HepG2 (cell line): ENCODE data around the gene LYPD8. TPM values are rescaled to one million over a fixed set of nuclear protein-coding genes. Genes with fewer than 3 reads are reported as not detected.

Source experiments
- CERS6 ChIP-seq: sonication (generic); formaldehyde crosslinking; IDR thresholded peaks from 2 replicates; pipeline ENCODE4 v1.5.0; 2020; ENCODE audit warnings: missing genetic modification reagents
- FOXP1 ChIP-seq, 2 experiments: fragments of 450-650 bp in 1 of 2; IDR thresholded peaks; 2 replicates each; pipeline ENCODE4 v1.6.1; 2017 to 2018; ENCODE audit warnings: antibody characterized with exemption in 1 of 2
- HNF1A ChIP-seq, 2 experiments: sonication (generic) in 1 of 2; formaldehyde crosslinking in 1 of 2; IDR thresholded peaks; 2 replicates each; pipeline versions ENCODE4 v1.4.0 to v1.6.1; 2016 to 2020; ENCODE audit warnings: borderline replicate concordance in 1 of 2, low read depth in 1 of 2, mild to moderate bottlenecking in 1 of 2, missing genetic modification reagents in 1 of 2
- HNF1B ChIP-seq: sonication (generic); formaldehyde crosslinking; IDR thresholded peaks from 2 replicates; pipeline ENCODE4 v1.5.1; 2020; ENCODE audit warnings: mild to moderate bottlenecking, moderate library complexity, missing genetic modification reagents
- HNRNPLL ChIP-seq: fragments of 200-400 bp; formaldehyde crosslinking; IDR thresholded peaks from 2 replicates; pipeline ENCODE4 v1.6.1; 2017; ENCODE audit warnings: mild to moderate bottlenecking, low read depth, low read length; ENCODE audit not compliant: poor library complexity, severe bottlenecking
- NCOR1 ChIP-seq: fragments of 200-600 bp; sonication (generic); IDR thresholded peaks from 2 replicates; pipeline ENCODE4 v1.7.0; 2017; ENCODE audit warnings: antibody characterized with exemption, low read length, borderline replicate concordance
- NR3C1 ChIP-seq: sonication (generic); formaldehyde crosslinking; IDR thresholded peaks from 2 replicates; pipeline ENCODE4 v1.4.0; 2020; ENCODE audit warnings: missing genetic modification reagents
- NRL ChIP-seq: sonication (generic); formaldehyde crosslinking; IDR thresholded peaks from 2 replicates; pipeline ENCODE4 v1.5.0; 2020; ENCODE audit warnings: missing genetic modification reagents, mild to moderate bottlenecking, moderate library complexity, borderline replicate concordance
- REST ChIP-seq, 2 experiments: IDR thresholded peaks; 2 replicates each; pipeline ENCODE4 v1.6.1; 2011 to 2012; ENCODE audit warnings: low read length in 2 of 2, borderline replicate concordance in 1 of 2, low read depth in 1 of 2, mild to moderate bottlenecking in 1 of 2, moderate library complexity in 1 of 2
- TCF7L2 ChIP-seq: IDR thresholded peaks from 2 replicates; pipeline ENCODE4 v1.6.1; 2011; ENCODE audit warnings: mild to moderate bottlenecking, low read depth, low read length, moderate library complexity
- ZNF143 ChIP-seq: sonication (generic); formaldehyde crosslinking; IDR thresholded peaks from 2 replicates; pipeline ENCODE4 v1.4.0; 2020; ENCODE audit warnings: missing genetic modification reagents
- ZNF33A ChIP-seq: sonication (generic); formaldehyde crosslinking; IDR thresholded peaks from 2 replicates; pipeline ENCODE4 v1.5.1; 2020; ENCODE audit warnings: missing genetic modification reagents, mild to moderate bottlenecking, moderate library complexity, borderline replicate concordance
- ZNF362 ChIP-seq: sonication (generic); formaldehyde crosslinking; IDR thresholded peaks from 2 replicates; pipeline ENCODE4 v1.4.0; 2020; ENCODE audit warnings: missing genetic modification reagents, mild to moderate bottlenecking, borderline replicate concordance
- ZNF629 ChIP-seq: sonication (generic); formaldehyde crosslinking; conservative IDR thresholded peaks from 2 replicates; pipeline ENCODE4 v1.5.0; 2020; ENCODE audit warnings: missing genetic modification reagents
- ZNF691 ChIP-seq: sonication (generic); formaldehyde crosslinking; IDR thresholded peaks from 2 replicates; pipeline ENCODE4 v1.4.0; 2020; ENCODE audit warnings: missing genetic modification reagents, low read depth, mild to moderate bottlenecking, borderline replicate concordance
- polyA plus RNA-seq, 8 experiments: library from polyadenylated mRNA; depleted of rRNA in 3 of 8; stranded (reverse) in 7 of 8; unstranded in 1 of 8; fragments of >200 nt; fragmentation: Illumina TruSeq in 4 of 8; extraction: Trizol in 4 of 8; gene quantifications; 2 replicates each; pipeline versions ENCODE4 v1.2.1 to v1.2.3, GENCODE V29; 2011 to 2016; ENCODE audit warnings: low read depth in 4 of 8, missing spikeins in 1 of 8, mixed read lengths in 1 of 8; ENCODE audit not compliant: insufficient read depth in 1 of 8
- total RNA-seq, 5 experiments: library from RNA; depleted of rRNA; stranded (reverse); fragments of >200 nt; fragmentation: Illumina TruSeq; extraction: Trizol; gene quantifications; 2 replicates each; pipeline ENCODE4 v1.2.3, GENCODE V29; 2016; ENCODE audit warnings: low read depth in 1 of 5

Gene LYPD8
- total and polyA plus RNA-seq, 2 of the 13 experiments (the other 11 are each of a cell fraction or from before 2014, with no cell fraction given), result not detected

- TF ChIP-seq REST (IDR thresholded peaks at IDR 0.05; ENCODE audit: borderline replicate concordance in 1 of 2, low read depth in 1 of 2, low read length in 2 of 2), result 0 out of 4 replicates have a peak, but pooled peaks of 1 of the 2 experiments have one; percentile 26
- no peak for TF ChIP-seq NR3C1 (CRISPR knock-in tag)
- TF ChIP-seq HNF1A (IDR thresholded peaks at IDR 0.05; ENCODE audit: low read depth), result peak; percentile 89
- peak; percentile 93 for TF ChIP-seq HNF1A (CRISPR knock-in tag; IDR thresholded peaks at IDR 0.05; ENCODE audit: borderline replicate concordance)
- no peak for TF ChIP-seq HNRNPLL
- no peak for TF ChIP-seq ZNF143 (CRISPR knock-in tag)
- TF ChIP-seq ZNF33A (CRISPR knock-in tag), result 0 out of 2 replicates have a peak, but pooled peaks have one; percentile 71
- TF ChIP-seq ZNF362, result peak; percentile 86
- 0 out of 2 replicates have a peak, but pooled peaks have one; percentile 45 for TF ChIP-seq ZNF691
- no peak for TF ChIP-seq CERS6
- TF ChIP-seq NCOR1, result peak; percentile 68; the same call in 1 of the 2 replicates
- TF ChIP-seq HNF1B (CRISPR knock-in tag), result peak; percentile 69; the same call in 1 of the 2 replicates
- TF ChIP-seq NRL (CRISPR knock-in tag), result no peak
- TF ChIP-seq FOXP1 (IDR thresholded peaks at IDR 0.05), result no peak
- TF ChIP-seq FOXP1 (CRISPR knock-in tag; IDR thresholded peaks at IDR 0.05), result peak; percentile 11
- TF ChIP-seq TCF7L2, result no peak
- 0 out of 2 replicates have a peak, but pooled peaks have one; percentile 33 for TF ChIP-seq ZNF629 (CRISPR knock-in tag)
These were observed 2.2 kb upstream of the LYPD8 start (continued) for GRCh38 chr1:248757784-248758195.
